OCI-LY3 (cell line): ENCODE measurements around the gene ISLR.
A peak's percentile ranks its signal among the peaks of the same experiment; 100 is the strongest.

Experiments
- H2AFZ ChIP-seq: fragments of 200-600, 300-600 bp; shearing (Covaris generic); 2 replicates; pipeline ENCODE4 v1.6.0; 2014; ENCODE audit warnings: antibody characterized with exemption, low read depth, low read length
- H3K27ac ChIP-seq: fragments of 200-600, 300-600 bp; sonication (generic); 2 replicates; pipeline ENCODE4 v1.5.1; 2014; ENCODE audit warnings: mild to moderate bottlenecking, low read length, moderate library complexity, mixed read lengths
- H3K27me3 ChIP-seq: fragments of 200-600, 300-600 bp; sonication (generic); 2 replicates; pipeline ENCODE4 v1.6.1; 2014; ENCODE audit warnings: low read depth, low read length, mixed read lengths
- H3K36me3 ChIP-seq: fragments of 200-600, 300-600 bp; sonication (generic); replicated peaks from 2 replicates; pipeline ENCODE3; 2014; ENCODE audit warnings: low read depth, low read length, mixed read lengths
- H3K4me1 ChIP-seq: fragments of 300-600, 200-600 bp; sonication (generic); 2 replicates; pipeline ENCODE4 v1.6.1; 2014; ENCODE audit warnings: low read length, mixed read lengths
- H3K4me2 ChIP-seq: fragments of 200-600, 300-600 bp; sonication (generic); 2 replicates; pipeline ENCODE4 v1.6.1; 2014; ENCODE audit warnings: low read length, mixed read lengths
- H3K4me3 ChIP-seq: fragments of 300-600, 200-600 bp; sonication (generic); 2 replicates; pipeline ENCODE4 v1.5.1; 2014; ENCODE audit warnings: antibody characterized with exemption, mild to moderate bottlenecking, low read length, moderate library complexity
- H3K79me2 ChIP-seq: fragments of 300-600, 200-600 bp; shearing (Covaris generic); 2 replicates; pipeline ENCODE4 v1.6.1; 2014; ENCODE audit warnings: mild to moderate bottlenecking, low read length, mixed read lengths
- H3K9ac ChIP-seq: fragments of 300-600, 200-600 bp; shearing (Covaris generic); 2 replicates; pipeline ENCODE4 v1.6.0; 2014; ENCODE audit warnings: mild to moderate bottlenecking, low read length, moderate library complexity
- H3K9me3 ChIP-seq: fragments of 200-600, 300-600 bp; shearing (Covaris generic); 2 replicates; pipeline ENCODE4 v1.6.1; 2014; ENCODE audit warnings: low read length, mixed read lengths; ENCODE audit not compliant: insufficient read depth
- H4K20me1 ChIP-seq: fragments of 200-600, 300-600 bp; sonication (generic); 2 replicates; pipeline ENCODE4 v1.6.1; 2016; ENCODE audit warnings: low read length, mixed read lengths; ENCODE audit not compliant: insufficient read depth
- CTCF ChIP-seq: fragments of 200-600, 300-600 bp; sonication (generic); IDR thresholded peaks from 2 replicates; pipeline ENCODE4 v1.5.1; 2014; ENCODE audit warnings: antibody characterized with exemption, low read length, low read depth
- EZH2phosphoT487 ChIP-seq: fragments of 200-600 bp; shearing (Covaris generic); IDR thresholded peaks from 2 replicates; pipeline ENCODE4 v1.6.1; 2018; ENCODE audit warnings: antibody characterized with exemption, mixed run types, low read depth

The ISLR gene

DNA sequence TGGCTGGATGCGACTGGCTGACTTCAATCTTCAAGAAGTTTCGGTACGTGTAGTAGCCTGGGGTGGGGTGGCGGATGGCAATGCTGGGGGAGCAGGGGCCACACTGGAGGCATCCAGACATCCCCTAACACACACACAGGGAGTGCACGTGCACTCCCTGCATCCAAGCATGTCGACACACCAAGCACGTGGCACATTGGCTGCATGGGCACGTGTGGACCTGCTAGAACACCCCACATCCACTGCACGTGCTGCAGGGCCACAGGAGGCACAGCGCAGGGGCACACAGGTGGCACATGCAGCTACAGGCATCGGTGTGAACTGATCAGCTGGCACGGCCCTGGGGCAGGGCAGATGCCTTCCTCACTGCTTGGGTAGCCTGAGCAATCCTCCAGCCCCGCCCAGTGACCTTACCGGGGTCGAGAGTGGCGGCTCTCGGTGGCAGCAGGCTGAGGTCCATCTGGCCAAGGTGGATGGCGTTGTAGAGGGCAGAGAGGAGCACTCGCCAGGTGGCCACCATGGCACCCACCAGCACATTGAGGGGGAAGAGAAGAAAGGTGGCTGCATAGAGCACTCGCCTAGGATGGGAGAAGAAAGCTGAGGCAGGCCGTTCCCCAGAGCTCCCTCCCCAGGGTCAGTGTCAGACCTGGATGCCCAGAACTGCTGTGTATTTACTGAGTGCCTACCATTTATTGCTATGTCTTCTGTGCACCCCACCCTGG is 7.5 kb downstream of the ISLR start:
- TF ChIP-seq CTCF (no peak), EZH2phosphoT487 (no peak)
- H2AFZ ChIP-seq, result no peak overlapping the region
- peaks cover 12% of the 10 kb centered on the region for H3K27me3 ChIP-seq
- H3K4me1 ChIP-seq, result peaks cover 16% of the 10 kb centered on the region
- H3K79me2 ChIP-seq, result no peaks in the 10 kb centered on the region
- H4K20me1 ChIP-seq, result no peaks in the 10 kb centered on the region
- no peaks in the 10 kb centered on the region for H3K36me3 ChIP-seq
- no peak overlapping the region for H3K9ac ChIP-seq
- no peak overlapping the region for H3K4me3 ChIP-seq
- H3K9me3 ChIP-seq, result no peaks in the 10 kb centered on the region
- no peak overlapping the region for H3K27ac ChIP-seq
- H3K4me2 ChIP-seq, result peak overlapping the region; percentile 44

DNA sequence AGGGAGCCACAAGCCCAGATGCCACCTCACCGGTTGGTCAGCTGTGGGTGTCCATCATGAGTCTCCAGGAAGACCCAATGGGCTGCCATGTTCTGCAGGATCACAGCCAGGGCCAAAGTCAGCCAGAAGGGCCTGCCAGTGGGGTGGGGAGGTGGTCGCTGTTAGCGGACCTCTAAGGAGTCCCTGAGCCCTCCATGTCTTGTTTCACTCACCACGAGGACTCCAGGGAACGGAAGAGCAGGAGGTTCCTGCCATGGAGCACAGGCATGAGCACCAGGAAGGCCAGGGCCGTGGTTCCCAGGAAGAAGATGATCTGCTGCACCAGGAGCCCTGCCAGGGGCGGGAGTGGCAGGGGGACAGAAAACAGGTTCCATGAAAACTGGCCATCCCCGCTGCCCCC is 8.6 kb downstream of the ISLR start:
- Histone ChIP-seq H3K27me3 (peaks cover 17% of the 10 kb centered on the region), H2AFZ (no peak overlapping the region), H3K9me3 (no peaks in the 10 kb centered on the region), H3K27ac (no peak overlapping the region), H4K20me1 (no peaks in the 10 kb centered on the region), H3K36me3 (no peaks in the 10 kb centered on the region), H3K9ac (no peak overlapping the region), H3K4me3 (no peak overlapping the region), H3K4me2 (no peak overlapping the region), H3K4me1 (peaks cover 16% of the 10 kb centered on the region), H3K79me2 (no peaks in the 10 kb centered on the region)
- TF ChIP-seq CTCF, result no peak
- TF ChIP-seq EZH2phosphoT487, result no peak

GRCh38 chr15:74184582-74185091 is 11.1 kb downstream of the ISLR start:
- no peak overlapping the region for H3K9ac ChIP-seq
- TF ChIP-seq EZH2phosphoT487, result no peak
- no peak for TF ChIP-seq CTCF
- no peak overlapping the region for H3K27ac ChIP-seq
- no peaks in the 10 kb centered on the region for H3K9me3 ChIP-seq
- H4K20me1 ChIP-seq, result no peaks in the 10 kb centered on the region
- no peaks in the 10 kb centered on the region for H3K36me3 ChIP-seq
- H3K4me1 ChIP-seq, result peaks cover 16% of the 10 kb centered on the region
- H3K4me3 ChIP-seq, result no peak overlapping the region
- no peak overlapping the region for H3K4me2 ChIP-seq
- no peak overlapping the region for H2AFZ ChIP-seq
- peaks cover 13% of the 10 kb centered on the region for H3K27me3 ChIP-seq
- H3K79me2 ChIP-seq, result no peaks in the 10 kb centered on the region

DNA sequence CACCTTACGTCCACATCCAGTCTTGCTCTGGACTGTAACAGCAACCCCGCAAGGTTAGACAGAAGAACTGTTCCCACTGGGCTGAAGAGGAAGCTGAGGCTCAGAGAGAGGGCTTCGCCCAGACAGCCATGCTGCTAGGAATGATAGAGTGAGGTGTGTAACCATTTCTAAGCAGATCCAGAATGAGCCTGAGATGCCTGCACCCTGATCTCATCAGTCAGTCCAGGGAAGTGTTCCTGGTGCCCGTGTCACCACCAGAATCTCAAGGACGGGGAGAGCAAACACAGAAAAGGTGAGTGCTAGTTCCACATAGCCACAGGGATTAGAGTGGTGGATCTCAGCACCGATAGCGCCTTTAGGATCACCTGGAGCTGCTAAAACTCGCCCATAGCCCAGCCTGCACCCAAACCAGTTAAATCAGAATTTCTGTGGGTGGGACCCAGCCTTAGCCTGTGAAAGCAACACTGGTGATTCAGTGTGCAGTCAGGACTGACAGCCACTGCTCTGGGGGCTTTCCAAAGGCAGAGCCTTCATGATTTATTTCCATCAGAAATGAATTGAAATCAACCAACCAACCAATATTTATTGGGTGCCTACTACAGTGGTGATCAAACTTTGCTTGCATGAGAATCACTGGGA is 12.3 kb downstream of the ISLR start:
- H4K20me1 ChIP-seq, result no peaks in the 10 kb centered on the region
- no peaks in the 10 kb centered on the region for H3K36me3 ChIP-seq
- no peak overlapping the region for H2AFZ ChIP-seq
- no peak overlapping the region for H3K9ac ChIP-seq
- H3K79me2 ChIP-seq, result no peaks in the 10 kb centered on the region
- no peak for TF ChIP-seq CTCF
- no peak overlapping the region for H3K4me2 ChIP-seq
- H3K4me3 ChIP-seq, result no peak overlapping the region
- peaks cover 13% of the 10 kb centered on the region for H3K27me3 ChIP-seq
- no peak overlapping the region for H3K27ac ChIP-seq
- peaks cover 5% of the 10 kb centered on the region for H3K4me1 ChIP-seq
- no peaks in the 10 kb centered on the region for H3K9me3 ChIP-seq
